Upper lobe of left lung (tissue), 6 donors: ENCODE results near the gene ASTN1. TPM values are rescaled to one million over a fixed set of nuclear protein-coding genes. Genes with fewer than 3 reads are reported as not detected.
"Not testable (repeated sequence)": the region's sequence is repeated elsewhere in the genome, so short reads cannot be mapped to it uniquely, and the experiment has no call there.

ENCODE experiments used
- ATAC-seq, 2 donors: fragments of 200-7000 bp; cut with Tn5 transposase; one replicate each; pipeline ENCODE4 v1.9.1; 2022; ENCODE audit warnings: mild to moderate bottlenecking in 2 of 2, moderate library complexity in 2 of 2; ENCODE audit not compliant: low FRiP score in 2 of 2
- DNase-seq, 2 donors: peaks; one replicate each; pipeline ENCODE4 v3.0.0-alpha.2; 2019 to 2020
- H3K27ac ChIP-seq, 4 donors: fragments of 200-600 bp; sonication (generic); one replicate each; pipeline ENCODE4 v1.5.1; 2016 to 2019
- H3K27me3 ChIP-seq, 4 donors: fragments of 200-600 bp; sonication (generic); one replicate each; pipeline ENCODE4 v1.5.1; 2017 to 2019
- H3K36me3 ChIP-seq, 4 donors: fragments of 200-600 bp; sonication (generic); one replicate each; pipeline ENCODE4 v1.5.1; 2016 to 2019
- H3K4me1 ChIP-seq, 4 donors: fragments of 200-600 bp; sonication (generic); one replicate each; pipeline ENCODE4 v1.5.1; 2018 to 2019
- H3K4me3 ChIP-seq, 4 donors: fragments of 200-600 bp; sonication (generic); one replicate each; pipeline ENCODE4 v1.5.1; 2017 to 2019; ENCODE audit warnings: mild to moderate bottlenecking in 2 of 4, moderate library complexity in 1 of 4
- H3K9me3 ChIP-seq, 4 donors: fragments of 200-600 bp; sonication (generic); one replicate each; pipeline ENCODE4 v1.5.1; 2018 to 2019
- EP300 ChIP-seq, 4 donors: sonication (generic); formaldehyde crosslinking; IDR thresholded peaks; one replicate each; pipeline ENCODE4 v1.5.1; 2017; ENCODE audit warnings: antibody characterized with exemption in 4 of 4, control low read depth in 2 of 4
- POLR2A ChIP-seq, 4 donors: fragments of 450-650 bp; IDR thresholded peaks; one replicate each; pipeline ENCODE4 v1.5.1; 2016 to 2017; ENCODE audit warnings: antibody characterized with exemption in 4 of 4, mild to moderate bottlenecking in 2 of 4
- POLR2AphosphoS5 ChIP-seq, 2 donors: sonication (generic); formaldehyde crosslinking; IDR thresholded peaks; one replicate each; pipeline ENCODE4 v1.5.1; 2017; ENCODE audit warnings: antibody characterized with exemption in 2 of 2
- WGBS, 2 donors: methylation state at CpG; one replicate each; pipeline ENCODE4 v1.1.5; 2017 to 2018; 5-methylcytosine and 5-hydroxymethylcytosine counted together
- total RNA-seq, 6 donors: library from RNA; depleted of rRNA in 4 of 6; stranded (reverse); fragments of >200 nt in 4 of 6; gene quantifications; one replicate each; pipeline versions ENCODE4 v1.1.0 to v1.2.1, GENCODE V29; 2016 to 2021
- TF ChIP-seq, protein P1 (sequence below), 6 experiments: fragments of 450-650 bp in 4 of 6; fragments of 200-600 bp in 2 of 6; sonication (generic) in 2 of 6; IDR thresholded peaks; one replicate each; pipeline ENCODE4 v1.5.1; 2016 to 2019; ENCODE audit warnings: antibody characterized with exemption in 6 of 6
- donor health status: DM: no; HTN: no; CAD: no; lungs with moderate emphysema.
- donor health status: DM: no; HTN: yes; CAD: no; lungs with severe emphysema.

The ASTN1 gene
- total RNA-seq, 6 donors from 2014 or later: 0.15 to 1.0 (median 0.32) TPM; not detected in 2

- no peak overlapping the region for H3K4me3 ChIP-seq
These were observed 86.6 kb downstream of the ASTN1 start for GRCh38 chr1:177077734-177078499.

GRCh38 chr1:177077006-177077405 is 87.5 kb downstream of the ASTN1 start:
- no peak for ATAC-seq
- Histone ChIP-seq H3K27me3 (no peaks in the 10 kb centered on the region), H3K27ac (no peak overlapping the region), H3K4me1 (no peaks in the 10 kb centered on the region), H3K4me3 (no peak overlapping the region), H3K36me3 (no peaks in the 10 kb centered on the region), H3K9me3 (no peaks in the 10 kb centered on the region)
- DNase-seq: no peak
- TF ChIP-seq EP300 (IDR thresholded peaks at IDR 0.05) (no peak), POLR2A (IDR thresholded peaks at IDR 0.05) (no peak), POLR2AphosphoS5 (IDR thresholded peaks at IDR 0.05) (no peak)
- TF ChIP-seq, protein P1, sequence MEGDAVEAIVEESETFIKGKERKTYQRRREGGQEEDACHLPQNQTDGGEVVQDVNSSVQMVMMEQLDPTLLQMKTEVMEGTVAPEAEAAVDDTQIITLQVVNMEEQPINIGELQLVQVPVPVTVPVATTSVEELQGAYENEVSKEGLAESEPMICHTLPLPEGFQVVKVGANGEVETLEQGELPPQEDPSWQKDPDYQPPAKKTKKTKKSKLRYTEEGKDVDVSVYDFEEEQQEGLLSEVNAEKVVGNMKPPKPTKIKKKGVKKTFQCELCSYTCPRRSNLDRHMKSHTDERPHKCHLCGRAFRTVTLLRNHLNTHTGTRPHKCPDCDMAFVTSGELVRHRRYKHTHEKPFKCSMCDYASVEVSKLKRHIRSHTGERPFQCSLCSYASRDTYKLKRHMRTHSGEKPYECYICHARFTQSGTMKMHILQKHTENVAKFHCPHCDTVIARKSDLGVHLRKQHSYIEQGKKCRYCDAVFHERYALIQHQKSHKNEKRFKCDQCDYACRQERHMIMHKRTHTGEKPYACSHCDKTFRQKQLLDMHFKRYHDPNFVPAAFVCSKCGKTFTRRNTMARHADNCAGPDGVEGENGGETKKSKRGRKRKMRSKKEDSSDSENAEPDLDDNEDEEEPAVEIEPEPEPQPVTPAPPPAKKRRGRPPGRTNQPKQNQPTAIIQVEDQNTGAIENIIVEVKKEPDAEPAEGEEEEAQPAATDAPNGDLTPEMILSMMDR (IDR thresholded peaks at IDR 0.05): no peak
- WGBS, 2 donors: 91 to 92% methylated on average over 7 to 8 of the region's 8 CpGs

More at GRCh38 chr1:177077734-177078499, 86.6 kb downstream of the ASTN1 start:
- DNase-seq: no peak
- H3K36me3 ChIP-seq: no peaks in the 10 kb centered on the region
- no peak for ATAC-seq
- H3K27ac ChIP-seq: no peak overlapping the region
- H3K27me3 ChIP-seq: no peaks in the 10 kb centered on the region
- H3K9me3 ChIP-seq: no peaks in the 10 kb centered on the region
- TF ChIP-seq POLR2A (IDR thresholded peaks at IDR 0.05) (no peak), EP300 (IDR thresholded peaks at IDR 0.05) (no peak), POLR2AphosphoS5 (IDR thresholded peaks at IDR 0.05) (no peak)
- TF ChIP-seq, protein P1 (IDR thresholded peaks at IDR 0.05): no peak
- no peaks in the 10 kb centered on the region for H3K4me1 ChIP-seq
- 74 to 77% methylated on average over 4 of the region's 4 CpGs for WGBS, 2 donors

DNA sequence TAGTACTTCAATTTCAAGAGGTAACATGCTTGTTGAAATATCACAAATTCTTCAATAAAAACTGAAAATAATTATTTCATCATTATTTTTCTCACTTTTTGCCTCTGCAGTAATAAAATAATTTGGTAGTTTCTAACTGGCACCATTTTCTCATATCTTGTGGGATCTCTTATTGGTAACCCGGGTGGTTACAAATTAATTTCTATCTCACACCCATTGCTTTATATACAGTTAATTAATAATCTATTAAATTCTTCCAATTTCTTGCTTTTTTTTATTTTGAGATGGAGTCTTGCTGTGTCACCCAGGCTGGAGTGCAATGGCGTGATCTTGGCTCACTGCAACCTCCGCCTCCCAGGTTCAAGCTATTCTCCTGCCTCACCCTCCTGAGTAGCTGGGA is 89.7 kb downstream of the ASTN1 start:
- H3K4me3 ChIP-seq, DNase-seq, H3K9me3 ChIP-seq, H3K27me3 ChIP-seq, H3K27ac ChIP-seq, H3K36me3 ChIP-seq, H3K4me1 ChIP-seq, ATAC-seq: not testable (repeated sequence)
- 88 to 93% methylated on average over 3 of the region's 3 CpGs for whole genome bisulfite sequencing, 2 donors

DNA sequence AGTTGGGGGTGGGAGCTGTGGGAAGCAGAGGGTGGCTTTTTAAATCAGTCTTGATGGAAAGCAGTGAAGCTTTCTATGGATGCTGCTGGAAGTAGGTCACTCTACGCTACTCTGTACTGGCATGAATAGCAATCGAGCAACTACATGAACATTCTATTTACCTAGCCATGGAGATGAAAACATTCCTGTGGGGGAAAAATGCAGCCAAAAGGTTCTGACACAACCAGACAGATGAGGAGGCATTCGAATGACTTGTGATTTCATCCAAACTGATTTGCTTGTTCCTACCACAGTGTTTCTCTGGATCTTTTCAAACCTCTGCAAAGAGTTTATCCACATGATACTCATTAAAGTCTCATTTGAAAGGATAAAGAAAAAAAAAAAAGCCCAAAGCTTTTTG is 95.0 kb downstream of the ASTN1 start:
- no peaks in the 10 kb centered on the region for H3K27me3 ChIP-seq
- H3K9me3 ChIP-seq: no peaks in the 10 kb centered on the region
- TF ChIP-seq EP300 (IDR thresholded peaks at IDR 0.05): no peak
- TF ChIP-seq, protein P1 (IDR thresholded peaks at IDR 0.05): no peak
- TF ChIP-seq POLR2A (IDR thresholded peaks at IDR 0.05): no peak
- no peak for TF ChIP-seq POLR2AphosphoS5 (IDR thresholded peaks at IDR 0.05)
- no peak for DNase-seq
- no peak overlapping the region for H3K4me3 ChIP-seq
- ATAC-seq: no peak
- no peak overlapping the region for H3K27ac ChIP-seq
- no peaks in the 10 kb centered on the region for H3K36me3 ChIP-seq
- 57 to 63% methylated on average over 3 of the region's 3 CpGs for WGBS, 2 donors
- no peaks in the 10 kb centered on the region for H3K4me1 ChIP-seq

GRCh38 chr1:177067752-177068410 is 96.6 kb downstream of the ASTN1 start:
- Histone ChIP-seq H3K27me3 (no peaks in the 10 kb centered on the region), H3K9me3 (no peaks in the 10 kb centered on the region), H3K27ac (no peak overlapping the region), H3K4me3 (no peak overlapping the region), H3K36me3 (no peaks in the 10 kb centered on the region), H3K4me1 (no peaks in the 10 kb centered on the region)
- ATAC-seq (no peak), DNase-seq (no peak)
- 65 to 77% methylated on average over 7 of the region's 7 CpGs for WGBS, 2 donors
- TF ChIP-seq, protein P1 (IDR thresholded peaks at IDR 0.05): no peak
